ENCODE results near the gene FBXO24.

DNA sequence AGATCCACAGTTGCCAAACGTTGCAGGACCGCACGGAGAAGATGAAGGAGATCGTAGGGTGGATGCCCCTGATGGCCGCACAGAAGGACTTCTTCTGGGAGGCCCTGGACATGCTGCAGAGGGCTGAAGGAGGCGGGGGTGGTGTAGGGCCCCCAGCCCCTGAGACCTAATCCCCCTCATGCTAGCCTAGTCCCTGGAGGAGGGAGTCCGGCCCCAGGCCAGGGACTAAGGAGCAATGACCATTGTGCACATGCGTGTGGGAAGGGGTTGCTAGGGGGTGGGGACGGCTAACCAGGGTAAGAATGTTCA lies 14.6 kb downstream of the FBXO24 start:
- TF ChIP-seq, protein P1, sequence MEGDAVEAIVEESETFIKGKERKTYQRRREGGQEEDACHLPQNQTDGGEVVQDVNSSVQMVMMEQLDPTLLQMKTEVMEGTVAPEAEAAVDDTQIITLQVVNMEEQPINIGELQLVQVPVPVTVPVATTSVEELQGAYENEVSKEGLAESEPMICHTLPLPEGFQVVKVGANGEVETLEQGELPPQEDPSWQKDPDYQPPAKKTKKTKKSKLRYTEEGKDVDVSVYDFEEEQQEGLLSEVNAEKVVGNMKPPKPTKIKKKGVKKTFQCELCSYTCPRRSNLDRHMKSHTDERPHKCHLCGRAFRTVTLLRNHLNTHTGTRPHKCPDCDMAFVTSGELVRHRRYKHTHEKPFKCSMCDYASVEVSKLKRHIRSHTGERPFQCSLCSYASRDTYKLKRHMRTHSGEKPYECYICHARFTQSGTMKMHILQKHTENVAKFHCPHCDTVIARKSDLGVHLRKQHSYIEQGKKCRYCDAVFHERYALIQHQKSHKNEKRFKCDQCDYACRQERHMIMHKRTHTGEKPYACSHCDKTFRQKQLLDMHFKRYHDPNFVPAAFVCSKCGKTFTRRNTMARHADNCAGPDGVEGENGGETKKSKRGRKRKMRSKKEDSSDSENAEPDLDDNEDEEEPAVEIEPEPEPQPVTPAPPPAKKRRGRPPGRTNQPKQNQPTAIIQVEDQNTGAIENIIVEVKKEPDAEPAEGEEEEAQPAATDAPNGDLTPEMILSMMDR (IDR thresholded peaks at IDR 0.05) = no peak
- TF ChIP-seq POLR2A (IDR thresholded peaks at IDR 0.05) = no peak

Measured in heart left ventricle (tissue), 13 donors.